ENCODE results near the gene NR5A2.

Gene NR5A2

GRCh38 chr1:200191993-200192392, 164.5 kb downstream of the NR5A2 start:
- TF ChIP-seq SUZ12 (IDR thresholded peaks at IDR 0.05) (no peak), ZNF384 (IDR thresholded peaks at IDR 0.05) (no peak), FOXK2 (IDR thresholded peaks at IDR 0.05) (no peak), NFRKB (IDR thresholded peaks at IDR 0.05) (no peak), LEF1 (IDR thresholded peaks at IDR 0.05; ENCODE audit: borderline replicate concordance) (no peak), L3MBTL2 (conservative IDR thresholded peaks at IDR 0.05) (no peak), ARNT (IDR thresholded peaks at IDR 0.05) (no peak), BHLHE40 (IDR thresholded peaks at IDR 0.05; ENCODE audit: borderline replicate concordance) (no peak), SP1 (IDR thresholded peaks at IDR 0.05) (no peak), HDGF (IDR thresholded peaks at IDR 0.05; ENCODE audit: borderline replicate concordance) (no peak), FOXA1 (IDR thresholded peaks at IDR 0.05) (no peak), ELF4 (IDR thresholded peaks at IDR 0.05) (no peak), CTBP1 (IDR thresholded peaks at IDR 0.05; ENCODE audit: borderline replicate concordance) (no peak), FOXM1 (IDR thresholded peaks at IDR 0.05; ENCODE audit: borderline replicate concordance) (no peak), TARDBP (IDR thresholded peaks at IDR 0.05) (no peak), PKNOX1 (IDR thresholded peaks at IDR 0.05) (no peak)
- POLR2A ChIA-PET, result no interaction called here
- no peak for DNase-seq (ENCODE audit: extremely low spot score)
- CTCF ChIA-PET, result interaction anchor here (0.6 to 0.7 kb wide), 3 partner anchors 16 to 36 kb away, joined by 3 to 4 read pairs (median 3); no protein-coding TSS in a partner anchor

DNA sequence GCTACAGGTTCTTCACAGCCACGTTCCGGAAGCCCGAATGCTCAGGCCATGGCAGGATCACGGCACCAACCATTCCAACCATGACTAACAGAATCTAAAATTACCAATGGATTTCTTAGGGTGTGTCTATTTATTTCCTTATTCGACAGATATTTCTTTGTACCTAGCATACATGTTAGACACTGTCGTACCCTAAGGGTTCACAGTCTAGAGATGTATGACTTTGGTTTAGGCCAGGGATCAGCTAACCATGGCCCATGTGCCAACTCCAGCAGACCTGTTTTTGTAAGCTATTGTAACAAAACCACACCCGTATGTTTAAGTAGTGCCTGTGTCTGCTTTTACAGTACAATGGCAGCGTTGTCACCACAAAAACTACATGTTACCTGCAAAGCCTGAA, 167.0 kb downstream of the NR5A2 start:
- no peak for DNase-seq (ENCODE audit: extremely low spot score)
- POLR2A ChIA-PET, result no interaction called here
- CTCF ChIA-PET, result no interaction called here

DNA sequence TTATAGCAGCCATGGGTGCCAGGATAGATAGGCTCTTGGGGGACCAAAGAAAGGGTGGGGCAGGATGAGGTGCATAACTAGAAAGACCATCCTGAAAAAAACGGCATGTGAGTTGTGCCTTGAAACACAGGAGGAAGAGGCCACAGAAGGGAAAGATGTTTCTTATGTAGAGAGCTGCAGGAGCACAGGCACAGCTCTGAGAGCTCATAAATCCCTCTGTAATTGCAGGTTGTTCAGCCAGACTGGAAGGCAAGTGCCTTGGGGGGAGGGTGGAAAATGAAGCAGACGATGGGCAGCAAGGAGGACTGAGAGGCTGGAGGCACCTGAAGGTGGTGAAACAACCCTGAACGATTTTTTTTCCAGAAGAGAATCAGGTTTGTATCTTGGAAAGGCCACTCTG, 170.7 kb downstream of the NR5A2 start:
- ChIA-PET POLR2A (no interaction called here), CTCF (no interaction called here)
- peak; percentile 64 for TF ChIP-seq PKNOX1 (IDR thresholded peaks at IDR 0.05)
- no peak for TF ChIP-seq HDGF (IDR thresholded peaks at IDR 0.05; ENCODE audit: borderline replicate concordance)
- peak; percentile 58 for DNase-seq (ENCODE audit: extremely low spot score)

More for the DNA sequence above, 167.0 kb downstream of the NR5A2 start:
- no peak for TF ChIP-seq L3MBTL2 (conservative IDR thresholded peaks at IDR 0.05)
- no peak for TF ChIP-seq ELF4 (IDR thresholded peaks at IDR 0.05)
- TF ChIP-seq HDGF (IDR thresholded peaks at IDR 0.05; ENCODE audit: borderline replicate concordance), result no peak
- TF ChIP-seq FOXK2 (IDR thresholded peaks at IDR 0.05), result no peak
- no peak for TF ChIP-seq NFRKB (IDR thresholded peaks at IDR 0.05)
- no peak for TF ChIP-seq CTBP1 (IDR thresholded peaks at IDR 0.05; ENCODE audit: borderline replicate concordance)
- TF ChIP-seq PKNOX1 (IDR thresholded peaks at IDR 0.05), result no peak
- no peak for TF ChIP-seq TARDBP (IDR thresholded peaks at IDR 0.05)
- TF ChIP-seq SUZ12 (IDR thresholded peaks at IDR 0.05), result no peak
- TF ChIP-seq FOXM1 (IDR thresholded peaks at IDR 0.05; ENCODE audit: borderline replicate concordance), result no peak
- no peak for TF ChIP-seq SP1 (IDR thresholded peaks at IDR 0.05)
- TF ChIP-seq BHLHE40 (IDR thresholded peaks at IDR 0.05; ENCODE audit: borderline replicate concordance), result no peak
- no peak for TF ChIP-seq ARNT (IDR thresholded peaks at IDR 0.05)

DNA sequence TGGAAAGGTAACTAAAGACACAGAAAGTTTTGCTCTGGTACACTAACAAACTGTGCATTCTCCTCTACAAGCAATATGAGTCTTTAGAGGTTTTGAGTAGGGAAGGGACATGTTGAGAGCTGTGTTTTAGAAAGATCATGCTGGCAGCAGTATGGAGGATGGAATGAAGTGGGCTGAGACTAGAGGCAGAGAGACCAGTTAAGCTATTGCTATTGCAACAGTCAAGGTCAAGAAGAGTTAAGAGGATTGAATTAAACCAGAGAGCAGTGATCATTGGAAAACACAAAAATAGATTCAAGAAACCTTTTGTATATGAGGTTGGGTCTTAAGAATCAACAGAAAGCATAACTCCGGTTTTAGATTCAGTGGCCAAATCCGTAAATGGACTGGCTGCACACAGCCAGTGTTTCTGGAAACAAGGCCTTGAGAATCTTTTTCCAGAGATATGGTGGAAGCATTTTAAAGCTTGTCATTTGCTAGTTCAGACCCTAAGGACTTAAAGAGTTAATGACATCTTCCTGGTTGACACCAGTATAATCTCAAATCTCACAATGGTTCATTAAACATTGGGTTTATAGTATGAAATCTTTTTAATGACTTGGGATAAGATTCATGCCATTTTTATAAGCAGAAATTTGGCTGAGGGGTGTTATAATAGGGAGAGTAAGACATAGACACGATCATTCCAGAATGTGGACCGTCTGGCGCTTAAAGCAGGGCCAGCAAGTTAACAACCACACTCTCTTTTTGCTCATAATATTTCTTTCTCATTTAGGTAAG, 177.9 kb downstream of the NR5A2 start:
- CTCF ChIA-PET, result no interaction called here
- POLR2A ChIA-PET, result no interaction called here
- no peak for DNase-seq (ENCODE audit: extremely low spot score)
- TF ChIP-seq SUZ12 (IDR thresholded peaks at IDR 0.05), result no peak
- TF ChIP-seq PKNOX1 (IDR thresholded peaks at IDR 0.05), result no peak
- TF ChIP-seq FOXM1 (IDR thresholded peaks at IDR 0.05; ENCODE audit: borderline replicate concordance), result no peak
- TF ChIP-seq L3MBTL2 (conservative IDR thresholded peaks at IDR 0.05), result no peak
- no peak for TF ChIP-seq CTBP1 (IDR thresholded peaks at IDR 0.05; ENCODE audit: borderline replicate concordance)
- TF ChIP-seq ZNF384 (IDR thresholded peaks at IDR 0.05), result no peak
- no peak for TF ChIP-seq NFRKB (IDR thresholded peaks at IDR 0.05)
- no peak for TF ChIP-seq HDGF (IDR thresholded peaks at IDR 0.05; ENCODE audit: borderline replicate concordance)
- TF ChIP-seq BHLHE40 (IDR thresholded peaks at IDR 0.05; ENCODE audit: borderline replicate concordance), result no peak
- TF ChIP-seq FOXA1 (IDR thresholded peaks at IDR 0.05), result no peak
- no peak for TF ChIP-seq TARDBP (IDR thresholded peaks at IDR 0.05)
- no peak for TF ChIP-seq SP1 (IDR thresholded peaks at IDR 0.05)
- no peak for TF ChIP-seq FOXK2 (IDR thresholded peaks at IDR 0.05)
- no peak for TF ChIP-seq LEF1 (IDR thresholded peaks at IDR 0.05; ENCODE audit: borderline replicate concordance)
- no peak for TF ChIP-seq ELF4 (IDR thresholded peaks at IDR 0.05)
- no peak for TF ChIP-seq ARNT (IDR thresholded peaks at IDR 0.05)

- ChIA-PET POLR2A (no interaction called here), CTCF (no interaction called here)
- no peak for TF ChIP-seq LEF1 (IDR thresholded peaks at IDR 0.05; ENCODE audit: borderline replicate concordance)
- no peak for TF ChIP-seq SP1 (IDR thresholded peaks at IDR 0.05)
- no peak for DNase-seq (ENCODE audit: extremely low spot score)
These were observed 178.8 kb downstream of the NR5A2 start for GRCh38 chr1:200206340-200206739.

- ChIA-PET POLR2A (no interaction called here), CTCF (no interaction called here)
- TF ChIP-seq ARNT (IDR thresholded peaks at IDR 0.05) (no peak), PKNOX1 (IDR thresholded peaks at IDR 0.05) (no peak), ELF4 (IDR thresholded peaks at IDR 0.05) (no peak)
- no peak for DNase-seq (ENCODE audit: extremely low spot score)
These were observed 179.3 kb downstream of the NR5A2 start for GRCh38 chr1:200206761-200207160.

Data from HEK293T (cell line).